Colonic mucosa (tissue), 4 donors: ENCODE data around the gene EXD3. TPM values are rescaled to one million over a fixed set of nuclear protein-coding genes. Genes with fewer than 3 reads are reported as not detected.

Source experiments
- DNase-seq: peaks from one replicate; pipeline ENCODE4 v3.0.0-alpha.2; 2020
- H3K27ac ChIP-seq: fragments of 200-600 bp; one replicate; pipeline ENCODE4 v1.8.0; 2021
- H3K27me3 ChIP-seq: fragments of 200-600 bp; one replicate; pipeline ENCODE4 v1.8.0; 2021
- H3K36me3 ChIP-seq: fragments of 200-600 bp; one replicate; pipeline ENCODE4 v1.8.0; 2021
- H3K4me1 ChIP-seq: fragments of 200-600 bp; one replicate; pipeline ENCODE4 v1.8.0; 2021; ENCODE audit warnings: mild to moderate bottlenecking
- H3K4me3 ChIP-seq: fragments of 200-600 bp; one replicate; pipeline ENCODE4 v1.8.0; 2021
- H3K9ac ChIP-seq, 2 donors: one replicate each; pipeline ENCODE4 v1.7.0; 2013; ENCODE audit warnings: control low read depth in 2 of 2, low read depth in 2 of 2, low read length in 2 of 2
- H3K9me3 ChIP-seq: fragments of 200-600 bp; one replicate; pipeline ENCODE4 v1.8.0; 2021
- CTCF ChIP-seq: fragments of 200-600 bp; IDR thresholded peaks from one replicate; pipeline ENCODE4 v1.8.0; 2022; ENCODE audit warnings: antibody characterized with exemption, mild to moderate bottlenecking
- intact Hi-C: fragments of 100-400 bp; cut with DNase I; formaldehyde crosslinking; loops from one replicate; pipeline ENCODE4 v1.14.1; 2022
- total RNA-seq, 2 donors: library from RNA; stranded (reverse); fragmentation: NEBNext Ultra II Directional in 1 of 2; extraction: Animal tissue kit (Norgen Biotek cat#: 25700) in 1 of 2; gene quantifications; one replicate each; pipeline ENCODE4 v1.2.1, GENCODE V29; 2021
- donor health status: healthy.
- donor health status: DM: no; HTN: no; CAD: no.
- donor health status: DM: no; HTN: no; CAD: no.

Gene EXD3
- total RNA-seq, 2 donors from 2014 or later: 34.9 to 36.4 TPM

- TF ChIP-seq CTCF: no peak
- Histone ChIP-seq H3K9ac (no peak overlapping the region), H3K36me3 (no peaks in the 10 kb centered on the region), H3K27me3 (no peaks in the 10 kb centered on the region), H3K27ac (no peak overlapping the region), H3K4me3 (no peak overlapping the region), H3K9me3 (no peaks in the 10 kb centered on the region), H3K4me1 (peaks cover 18% of the 10 kb centered on the region)
- intact Hi-C loops: loop anchor here (5.0 kb wide), 1 partner anchor 103 kb away; the partner anchor contains the start of gene NRARP
- DNase-seq: no peak
Observed at GRCh38 chr9:137404961-137405567, 17.9 kb downstream of the EXD3 start.

GRCh38 chr9:137403269-137403668 is 19.7 kb downstream of the EXD3 start:
- DNase-seq: no peak
- H3K27me3 ChIP-seq: no peaks in the 10 kb centered on the region

GRCh38 chr9:137402746-137403145 is 20.2 kb downstream of the EXD3 start:
- intact Hi-C loops: no loop called here
- DNase-seq: no peak
- H3K36me3 ChIP-seq: no peaks in the 10 kb centered on the region
- H3K27ac ChIP-seq: no peak overlapping the region
- no peaks in the 10 kb centered on the region for H3K27me3 ChIP-seq
- no peak overlapping the region for H3K9ac ChIP-seq
- H3K4me3 ChIP-seq: no peak overlapping the region
- H3K9me3 ChIP-seq: no peaks in the 10 kb centered on the region
- peaks cover 18% of the 10 kb centered on the region for H3K4me1 ChIP-seq
- no peak for TF ChIP-seq CTCF

More at GRCh38 chr9:137403269-137403668, 19.7 kb downstream of the EXD3 start:
- Histone ChIP-seq H3K9me3 (no peaks in the 10 kb centered on the region), H3K36me3 (no peaks in the 10 kb centered on the region), H3K27ac (no peak overlapping the region), H3K4me1 (peaks cover 18% of the 10 kb centered on the region), H3K9ac (no peak overlapping the region), H3K4me3 (no peak overlapping the region)
- TF ChIP-seq CTCF: no peak
- intact Hi-C loops: no loop called here

GRCh38 chr9:137398561-137399468 is 24.1 kb downstream of the EXD3 start:
- no peak overlapping the region for H3K4me3 ChIP-seq
- TF ChIP-seq CTCF: no peak
- no peaks in the 10 kb centered on the region for H3K36me3 ChIP-seq
- DNase-seq: no peak
- H3K4me1 ChIP-seq: no peaks in the 10 kb centered on the region
- no peak overlapping the region for H3K27ac ChIP-seq
- H3K9ac ChIP-seq: no peak overlapping the region
- H3K27me3 ChIP-seq: no peaks in the 10 kb centered on the region
- no peaks in the 10 kb centered on the region for H3K9me3 ChIP-seq
- intact Hi-C loops: no loop called here

GRCh38 chr9:137397675-137398423 is 25.1 kb downstream of the EXD3 start:
- Histone ChIP-seq H3K9ac (no peak overlapping the region), H3K27me3 (no peaks in the 10 kb centered on the region), H3K4me3 (no peak overlapping the region), H3K36me3 (no peaks in the 10 kb centered on the region), H3K27ac (no peak overlapping the region), H3K9me3 (no peaks in the 10 kb centered on the region), H3K4me1 (no peaks in the 10 kb centered on the region)
- DNase-seq: no peak
- TF ChIP-seq CTCF: no peak
- intact Hi-C loops: no loop called here
